ENCODE results near the gene NKX6-2.
"Not testable (repeated sequence)": the region's sequence is repeated elsewhere in the genome, so short reads cannot be mapped to it uniquely, and the experiment has no call there.

NKX6-2 gene

GRCh38 chr10:132755166-132755711 lies 30.7 kb downstream of the NKX6-2 start:
- no peak for DNase-seq (ENCODE audit: low spot score)

- no peak for DNase-seq (ENCODE audit: low spot score)
These were observed 31.9 kb downstream of the NKX6-2 start for GRCh38 chr10:132754071-132754470.

- DNase-seq (ENCODE audit: low spot score): no peak
These were observed 32.4 kb downstream of the NKX6-2 start for GRCh38 chr10:132753596-132753995.

- no peak for DNase-seq (ENCODE audit: low spot score)
These were observed 33.0 kb downstream of the NKX6-2 start for GRCh38 chr10:132752961-132753360.

- DNase-seq (ENCODE audit: low spot score): no peak
These were observed 33.6 kb downstream of the NKX6-2 start for GRCh38 chr10:132752378-132752777.

- no peak for DNase-seq (ENCODE audit: low spot score)
These were observed 35.0 kb downstream of the NKX6-2 start for GRCh38 chr10:132750936-132751335.

GRCh38 chr10:132749371-132749795 lies 36.6 kb downstream of the NKX6-2 start:
- DNase-seq (ENCODE audit: low spot score): no peak

GRCh38 chr10:132748545-132749370 lies 37.2 kb downstream of the NKX6-2 start:
- DNase-seq (ENCODE audit: low spot score): no peak

GRCh38 chr10:132748135-132748534 lies 37.8 kb downstream of the NKX6-2 start:
- DNase-seq (ENCODE audit: low spot score): no peak

- peak; percentile 57 for DNase-seq (ENCODE audit: low spot score)
These were observed 38.9 kb downstream of the NKX6-2 start for GRCh38 chr10:132746801-132747625.

GRCh38 chr10:132746386-132746785 lies 39.6 kb downstream of the NKX6-2 start:
- DNase-seq (ENCODE audit: low spot score): no peak

- DNase-seq (ENCODE audit: low spot score): no peak
These were observed 40.0 kb downstream of the NKX6-2 start for GRCh38 chr10:132745971-132746370.

GRCh38 chr10:132745511-132745910 lies 40.4 kb downstream of the NKX6-2 start:
- DNase-seq (ENCODE audit: low spot score): no peak

- DNase-seq (ENCODE audit: low spot score): no peak
These were observed 41.1 kb downstream of the NKX6-2 start for GRCh38 chr10:132744839-132745238.

- no peak for DNase-seq (ENCODE audit: low spot score)
These were observed 41.9 kb downstream of the NKX6-2 start for GRCh38 chr10:132743925-132744490.

- not testable (repeated sequence) for DNase-seq (ENCODE audit: low spot score)
These were observed 42.6 kb downstream of the NKX6-2 start for GRCh38 chr10:132743196-132743924.

- no peak for DNase-seq (ENCODE audit: low spot score)
These were observed 43.1 kb downstream of the NKX6-2 start for GRCh38 chr10:132742837-132743194.

- DNase-seq (ENCODE audit: low spot score): no peak
These were observed 43.6 kb downstream of the NKX6-2 start for GRCh38 chr10:132742167-132742836.

- no peak for DNase-seq (ENCODE audit: low spot score)
These were observed 45.4 kb downstream of the NKX6-2 start for GRCh38 chr10:132740588-132740987.

- no peak for DNase-seq (ENCODE audit: low spot score)
These were observed 46.7 kb downstream of the NKX6-2 start for GRCh38 chr10:132739225-132739613.

Measured in cerebellar cortex (tissue), 1 donor.